K562 (cell line): ENCODE results near the gene ZNF775. TPM values are rescaled to one million over a fixed set of nuclear protein-coding genes. Genes with fewer than 3 reads are reported as not detected.

Experiments
- ATAC-seq: fragments of 200-7000 bp; cut with Tn5 transposase; 3 replicates; pipeline ENCODE4 v1.9.1; 2020; ENCODE audit warnings: moderate library complexity
- BruUV-seq: library from RNA; stranded (reverse); fragments of 400-500 nt; replicated peaks from 2 replicates; lab custom pipeline; 2021; lab: Mats Ljungman, UMichigan
- CTCF ChIA-PET: fragments of 300-600 bp; formaldehyde crosslinking; extraction: SDS; loops from one replicate; lab custom pipeline; 2021; ENCODE audit warnings: low intra/inter-chr PET ratio; lab: Yijun Ruan, JAX
- POLR2A ChIA-PET: fragments of 300-600, 350-650 bp; sonication (Branson Sonifier 250); formaldehyde crosslinking; extraction: SDS; loops from one replicate; lab custom pipeline; 2021; ENCODE audit warnings: antibody characterized with exemption, inconsistent platforms; lab: Yijun Ruan, JAX
- DNase-seq, 4 experiments: peaks; one replicate each; pipeline versions ENCODE4 v3.0.0 to v3.0.0-alpha.2; 2011 to 2018; ENCODE audit warnings: low spot score in 3 of 4, mixed read lengths in 3 of 4; ENCODE audit errors: extremely low read depth in 1 of 4
- FAIRE-seq: peaks from 2 replicates; lab custom pipeline; 2011; peaks lifted over from hg19 to GRCh38; lab: Jason Lieb, UNC
- H2AFZ ChIP-seq: 2 replicates; pipeline ENCODE4 v1.6.0; 2011; ENCODE audit warnings: low read depth, low read length, control low read depth, inconsistent platforms
- H3K27ac ChIP-seq: fragments of 200-600 bp; 3 replicates; pipeline ENCODE4 v1.8.0; 2011; ENCODE audit warnings: low read depth, mild to moderate bottlenecking, control low read depth, inconsistent platforms, low read length, moderate library complexity, mixed read lengths; ENCODE audit errors: extremely low read depth
- H3K27me3 ChIP-seq, 2 experiments: fragments of 300-600 bp in 1 of 2; 2 replicates in 1 of 2; 3 replicates in 1 of 2; pipeline versions ENCODE4 v1.6.0 to v1.8.0; 2011; ENCODE audit warnings: inconsistent platforms in 2 of 2, low read length in 2 of 2, mild to moderate bottlenecking in 1 of 2, mixed read lengths in 1 of 2, moderate library complexity in 1 of 2; ENCODE audit not compliant: control insufficient read depth in 2 of 2, insufficient read depth in 2 of 2
- H3K36me3 ChIP-seq: fragments of 300-600 bp; 3 replicates; pipeline ENCODE4 v1.8.0; 2011; ENCODE audit warnings: mild to moderate bottlenecking, low read length, inconsistent platforms; ENCODE audit not compliant: control insufficient read depth, insufficient read depth
- H3K4me1 ChIP-seq, 2 experiments: fragments of 200-600 bp in 1 of 2; replicated peaks in 1 of 2; 2 replicates in 1 of 2; 3 replicates in 1 of 2; pipeline versions ENCODE4 v1.5.1 to v1.8.0; 2011; ENCODE audit warnings: inconsistent platforms in 2 of 2, low read length in 2 of 2, mild to moderate bottlenecking in 1 of 2, mixed read lengths in 1 of 2, moderate library complexity in 1 of 2; ENCODE audit not compliant: control insufficient read depth in 2 of 2, insufficient read depth in 2 of 2
- H3K4me2 ChIP-seq: 2 replicates; pipeline ENCODE4 v1.6.1; 2011; ENCODE audit warnings: low read length, control low read depth, inconsistent platforms, mixed read lengths; ENCODE audit not compliant: insufficient read depth
- H3K4me3 ChIP-seq: fragments of 200-600 bp; sonication (generic), shearing (Covaris generic); 2 replicates; pipeline ENCODE4 v1.5.1; 2016; ENCODE audit warnings: control low read depth, inconsistent platforms
- H3K79me2 ChIP-seq: fragments of 200-600 bp; 3 replicates; pipeline ENCODE4 v1.8.0; 2011; ENCODE audit warnings: low read length, inconsistent platforms; ENCODE audit not compliant: control insufficient read depth, insufficient read depth
- H3K9ac ChIP-seq, 2 experiments: 2 replicates each; pipeline versions ENCODE4 v1.6.0 to v1.6.1; 2011; ENCODE audit warnings: low read depth in 2 of 2, low read length in 2 of 2, control low read depth in 1 of 2, inconsistent platforms in 1 of 2, mild to moderate bottlenecking in 1 of 2, mixed read lengths in 1 of 2; ENCODE audit not compliant: insufficient read depth in 1 of 2
- H3K9me1 ChIP-seq: one replicate; pipeline ENCODE4 v1.6.0; 2011; ENCODE audit warnings: inconsistent platforms, mild to moderate bottlenecking, low read length, moderate library complexity; ENCODE audit not compliant: control insufficient read depth, insufficient read depth
- H3K9me3 ChIP-seq: replicated peaks from 2 replicates; pipeline ENCODE4 v1.5.1; 2011; ENCODE audit warnings: low read depth, low read length, inconsistent platforms; ENCODE audit not compliant: control insufficient read depth, insufficient read depth
- H4K20me1 ChIP-seq: replicated peaks from 2 replicates; pipeline ENCODE4 v1.6.1; 2011; ENCODE audit warnings: low read length, inconsistent platforms, mixed read lengths; ENCODE audit not compliant: control insufficient read depth, insufficient read depth
- POLR2G ChIP-seq: fragments of 200-400 bp; formaldehyde crosslinking; IDR thresholded peaks from 2 replicates; pipeline ENCODE4 v1.6.1; 2017; ENCODE audit warnings: low read depth, mild to moderate bottlenecking, antibody characterized with exemption, low read length, moderate library complexity
- WGBS: fragments of 100-300 bp; shearing (Covaris generic); methylation state at CpG from one replicate; pipeline ENCODE4 v1.1.6; 2016; ENCODE audit warnings: low coverage, mixed read lengths; ENCODE audit not compliant: insufficient coverage; ENCODE audit errors: missing lambda C conversion rate; 5-methylcytosine and 5-hydroxymethylcytosine counted together
- in situ Hi-C: fragments of 300-500 bp; cut with MboI; formaldehyde crosslinking; loops from 4 replicates; pipeline ENCODE4 v1.15.0; 2018; ENCODE audit warnings: inconsistent platforms, mixed read lengths
- intact Hi-C: fragments of 100-400 bp; cut with micrococcal nuclease; formaldehyde crosslinking; loops from 2 replicates; pipeline ENCODE4 v1.14.2; 2022
- polyA plus RNA-seq, 8 experiments: library from polyadenylated mRNA; depleted of rRNA in 4 of 8; stranded (reverse) in 5 of 8; unstranded in 3 of 8; fragments of >200 nt; fragmentation: Nextera tagmentation in 2 of 8; fragmentation: Illumina TruSeq in 1 of 8; extraction: Ambion mirVana in 2 of 8; extraction: Trizol in 1 of 8; gene quantifications; 2 replicates each; pipeline versions ENCODE4 v1.2.1 to v1.2.3, GENCODE V29; 2011 to 2014; ENCODE audit warnings: inconsistent platforms in 1 of 8, missing spikeins in 1 of 8
- total RNA-seq, 7 experiments: library from RNA; depleted of rRNA in 6 of 7; stranded (reverse); fragments of >200 nt in 6 of 7; fragmentation: Illumina TruSeq in 2 of 7; extraction: Trizol in 2 of 7; gene quantifications; 2 replicates each; pipeline versions ENCODE4 v1.2.1 to v1.2.3, GENCODE V29; 2011 to 2021; ENCODE audit warnings: low replicate concordance in 1 of 7
- TF ChIP-seq, protein P1 (sequence below): sonication (generic); formaldehyde crosslinking; IDR thresholded peaks from 2 replicates; pipeline ENCODE4 v1.9.0; 2022; ENCODE audit warnings: mild to moderate bottlenecking, missing genetic modification reagents
- TF ChIP-seq, protein P2 (sequence below): fragments of 250-450 bp; sonication (Bioruptor Pico); IDR thresholded peaks from 2 replicates; pipeline ENCODE4 v1.4.0; 2020; ENCODE audit warnings: borderline replicate concordance

ZNF775 gene
- total and polyA plus RNA-seq, 9 of the 15 experiments (the other 6 are each of a cell fraction or from before 2014, with no cell fraction given) = 0.04 to 18.7 (median 4.9) TPM

DNA sequence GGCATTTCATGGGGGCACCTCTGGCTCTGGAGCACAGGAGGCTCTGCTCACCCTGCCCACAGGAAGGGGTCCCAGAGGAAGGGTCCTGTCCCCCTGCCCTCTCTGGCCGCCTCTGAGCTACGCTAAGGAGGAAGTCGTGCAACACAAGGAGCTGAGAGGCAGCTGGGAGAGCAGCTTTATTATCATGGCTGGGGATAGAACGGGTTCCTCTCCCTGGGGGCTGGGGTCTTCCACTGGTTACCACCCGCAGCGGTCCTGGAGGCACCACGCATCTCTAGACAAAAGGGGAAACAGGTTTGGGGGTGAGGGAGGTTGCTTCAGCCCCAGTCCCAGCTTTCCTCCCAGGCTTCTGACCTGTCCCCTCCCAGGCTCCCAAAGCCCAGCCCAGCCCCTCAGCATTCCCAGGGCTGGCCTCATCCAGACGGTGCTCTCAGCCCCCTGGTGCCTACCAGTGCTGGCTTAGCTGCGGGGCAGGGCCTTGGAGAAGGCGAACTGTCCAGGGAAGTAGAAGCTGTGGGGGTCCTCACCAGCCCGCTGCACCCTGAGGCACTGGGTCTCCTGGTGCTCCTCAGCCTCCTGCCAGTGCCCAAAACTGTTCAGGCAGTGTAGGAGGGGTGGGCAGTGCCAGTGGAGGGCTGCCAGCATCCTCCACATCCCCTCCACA, 40.8 kb upstream of the ZNF775 start:
- POLR2A ChIA-PET = interaction anchor here (0.7 to 1.2 kb wide), 2 partner anchors 9 to 30 kb away, joined by 3 to 4 read pairs; partner anchors contain the start of gene REPIN1
- 63% methylated on average over 11 of the region's 11 CpGs for WGBS
- Histone ChIP-seq H3K36me3 (peaks cover 30% of the 10 kb centered on the region; the same call in 2 of the 3 replicates), H4K20me1 (peaks cover 5% of the 10 kb centered on the region; the same call in 1 of the 2 replicates), H3K4me1 (peaks cover 0 to 37% of the 10 kb centered on the region in 2 experiments; a peak in 3 of 5 replicates), H3K9me1 (peaks cover 6% of the 10 kb centered on the region), H3K4me2 (no peak overlapping the region), H3K4me3 (no peak overlapping the region), H3K9ac (peak overlapping the region in 1 of 2 experiments; percentile 11; a peak in 1 of 4 replicates), H3K79me2 (no peaks in the 10 kb centered on the region), H3K9me3 (no peaks in the 10 kb centered on the region), H3K27me3 (peaks cover 8 to 10% of the 10 kb centered on the region in 2 experiments; a peak in 4 of 5 replicates), H2AFZ (no peak overlapping the region), H3K27ac (no peak overlapping the region)
- BruUV-seq = no TSS peak
- DNase-seq (no peak), ATAC-seq (no peak), FAIRE-seq (no peak)
- 0 out of 2 replicates have a peak, but pooled peaks have one; percentile 21 for TF ChIP-seq POLR2G
- TF ChIP-seq, protein P1, sequence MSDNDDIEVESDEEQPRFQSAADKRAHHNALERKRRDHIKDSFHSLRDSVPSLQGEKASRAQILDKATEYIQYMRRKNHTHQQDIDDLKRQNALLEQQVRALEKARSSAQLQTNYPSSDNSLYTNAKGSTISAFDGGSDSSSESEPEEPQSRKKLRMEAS (CRISPR knock-in tag) = no peak
- TF ChIP-seq, protein P2, sequence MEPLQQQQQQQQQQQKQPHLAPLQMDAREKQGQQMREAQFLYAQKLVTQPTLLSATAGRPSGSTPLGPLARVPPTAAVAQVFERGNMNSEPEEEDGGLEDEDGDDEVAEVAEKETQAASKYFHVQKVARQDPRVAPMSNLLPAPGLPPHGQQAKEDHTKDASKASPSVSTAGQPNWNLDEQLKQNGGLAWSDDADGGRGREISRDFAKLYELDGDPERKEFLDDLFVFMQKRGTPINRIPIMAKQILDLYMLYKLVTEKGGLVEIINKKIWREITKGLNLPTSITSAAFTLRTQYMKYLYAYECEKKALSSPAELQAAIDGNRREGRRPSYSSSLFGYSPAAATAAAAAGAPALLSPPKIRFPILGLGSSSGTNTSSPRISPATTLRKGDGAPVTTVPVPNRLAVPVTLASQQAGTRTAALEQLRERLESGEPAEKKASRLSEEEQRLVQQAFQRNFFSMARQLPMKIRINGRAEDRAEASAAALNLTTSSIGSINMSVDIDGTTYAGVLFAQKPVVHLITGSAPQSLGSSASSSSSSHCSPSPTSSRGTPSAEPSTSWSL = no peak
- intact Hi-C loops (no loop called here), in situ Hi-C loops (no loop called here)
- CTCF ChIA-PET = no interaction called here
